Kidney (tissue), 14 donors: Measurements from ENCODE around the gene TERB1. TPM values are rescaled to one million over a fixed set of nuclear protein-coding genes. Genes with fewer than 3 reads are reported as not detected.
A peak's percentile ranks its signal among the peaks of the same experiment; 100 is the strongest.

Source experiments
- DNase-seq, 5 donors: peaks; one replicate each; pipeline ENCODE4 v3.0.0-alpha.2; 2013 to 2020
- FAIRE-seq: peaks from 2 replicates; lab custom pipeline; 2012; peaks lifted over from hg19 to GRCh38; lab: Jason Lieb, UNC
- H3K27ac ChIP-seq, 2 donors: one replicate each; pipeline ENCODE4 v1.7.0; 2013; ENCODE audit warnings: low read depth in 2 of 2, low read length in 2 of 2, inconsistent platforms in 1 of 2
- H3K27me3 ChIP-seq: one replicate; pipeline ENCODE4 v1.7.1; 2013; ENCODE audit warnings: low read length, inconsistent platforms; ENCODE audit not compliant: control insufficient read depth, insufficient read depth
- H3K36me3 ChIP-seq, 3 donors: one replicate each; pipeline versions ENCODE4 v1.7.0 to v1.7.1; 2013; ENCODE audit warnings: low read length in 3 of 3, control low read depth in 1 of 3, inconsistent platforms in 1 of 3; ENCODE audit not compliant: insufficient read depth in 3 of 3, control insufficient read depth in 2 of 3
- H3K4me1 ChIP-seq, 3 donors: one replicate each; pipeline versions ENCODE4 v1.7.0 to v1.7.1; 2013; ENCODE audit warnings: low read length in 3 of 3, inconsistent platforms in 1 of 3, low read depth in 1 of 3; ENCODE audit not compliant: control insufficient read depth in 2 of 3, insufficient read depth in 2 of 3
- H3K4me3 ChIP-seq, 3 donors: one replicate each; pipeline versions ENCODE4 v1.7.0 to v1.8.1; 2013; ENCODE audit warnings: low read length in 3 of 3, control low read depth in 1 of 3, inconsistent platforms in 1 of 3
- H3K9ac ChIP-seq, 3 donors: one replicate each; pipeline versions ENCODE4 v1.7.0 to v1.7.1; 2013; ENCODE audit warnings: low read length in 3 of 3, control low read depth in 1 of 3, inconsistent platforms in 1 of 3
- H3K9me3 ChIP-seq, 3 donors: one replicate each; pipeline versions ENCODE4 v1.7.0 to v1.7.1; 2013; ENCODE audit warnings: low read length in 3 of 3, control low read depth in 1 of 3, inconsistent platforms in 1 of 3; ENCODE audit not compliant: control insufficient read depth in 2 of 3, insufficient read depth in 1 of 3
- CTCF ChIP-seq: IDR thresholded peaks from 3 replicates; pipeline ENCODE4 v1.5.1; 2012; ENCODE audit warnings: mild to moderate bottlenecking, moderate library complexity, borderline replicate concordance; ENCODE audit not compliant: insufficient read depth; ENCODE audit errors: extremely low read depth
- intact Hi-C: fragments of 100-400 bp; cut with DNase I; formaldehyde crosslinking; loops from one replicate; pipeline ENCODE4 v1.11.1; 2022
- polyA plus RNA-seq: library from polyadenylated mRNA; stranded (reverse); fragments of 350-450 nt; fragmentation: Illumina TruSeq; extraction: RNeasy Lipid Tissue Mini Kit (QIAGEN cat#74804); gene quantifications from one replicate; pipeline ENCODE4 v1.2.3, GENCODE V29; 2014; ENCODE audit warnings: low read depth, low replicate concordance; ENCODE audit not compliant: insufficient read depth
- total RNA-seq: library from RNA; stranded (reverse); fragmentation: NEBNext Ultra II Directional; extraction: Animal tissue kit (Norgen Biotek cat#: 25700); gene quantifications from one replicate; pipeline ENCODE4 v1.2.1, GENCODE V29; 2021
- donor health status: control.
- donor health status: control.
- donor health status: control.
- donor health status: control.
- donor health status: control.
- donor health status: DM: yes; HTN: yes; CAD: no.
- donor health status: Normal renal cell carcinoma (clear cell type).

The TERB1 gene
- total and polyA plus RNA-seq, 2 donors from 2014 or later = 0.19 TPM; not detected in 1

GRCh38 chr16:66728117-66728787 is 73.1 kb downstream of the TERB1 start:
- no peak overlapping the region for H3K9ac ChIP-seq
- FAIRE-seq (peak; percentile 76), DNase-seq (peak in 2 of 5 donors; percentile 53 to 69)
- no peaks in the 10 kb centered on the region for H3K27me3 ChIP-seq
- no peaks in the 10 kb centered on the region for H3K9me3 ChIP-seq
- intact Hi-C loops = loop anchor here (10.0 kb wide), 1 partner anchor 137 kb away; no protein-coding TSS in a partner anchor
- no peaks in the 10 kb centered on the region for H3K4me1 ChIP-seq
- TF ChIP-seq CTCF = peak; percentile 52
- H3K4me3 ChIP-seq = no peak overlapping the region
- peaks cover 16 to 63% (median 45%) of the 10 kb centered on the region in 3 donors for H3K36me3 ChIP-seq
- no peak overlapping the region for H3K27ac ChIP-seq

- H3K36me3 ChIP-seq = peaks cover 12 to 20% (median 14%) of the 10 kb centered on the region in 3 donors
- no peaks in the 10 kb centered on the region for H3K9me3 ChIP-seq
- DNase-seq (no peak), FAIRE-seq (no peak)
- H3K9ac ChIP-seq = no peak overlapping the region
- H3K27ac ChIP-seq = no peak overlapping the region
- no peak for TF ChIP-seq CTCF
- no peak overlapping the region for H3K4me3 ChIP-seq
- H3K27me3 ChIP-seq = no peaks in the 10 kb centered on the region
- intact Hi-C loops = loop anchor here (10.0 kb wide), 1 partner anchor 144 kb away; no protein-coding TSS in a partner anchor
- no peaks in the 10 kb centered on the region for H3K4me1 ChIP-seq
Measured at GRCh38 chr16:66720766-66721165, 80.6 kb downstream of the TERB1 start.

GRCh38 chr16:66719246-66719645 is 82.1 kb downstream of the TERB1 start:
- Histone ChIP-seq H3K9ac (no peak overlapping the region), H3K27ac (no peak overlapping the region), H3K4me1 (peaks cover 0 to 3% (median 0%) of the 10 kb centered on the region in 3 donors), H3K4me3 (no peak overlapping the region), H3K27me3 (no peaks in the 10 kb centered on the region), H3K9me3 (no peaks in the 10 kb centered on the region), H3K36me3 (peaks cover 7 to 10% (median 9%) of the 10 kb centered on the region in 3 donors)
- DNase-seq (no peak), FAIRE-seq (no peak)
- intact Hi-C loops = no loop called here
- no peak for TF ChIP-seq CTCF
